CD4-positive, alpha-beta T cell treated with Interleukin-12 subunit alpha and Interleukin-12 subunit beta, for 1 hour (primary cell): ENCODE results near the gene SNTG2.
"Not testable (repeated sequence)": the region's sequence is repeated elsewhere in the genome, so short reads cannot be mapped to it uniquely, and the experiment has no call there.

Experiments
- DNase-seq: peaks from one replicate; pipeline ENCODE4 v3.0.0-alpha.2; 2020

The SNTG2 gene

GRCh38 chr2:1340141-1340512 is 389.5 kb downstream of the SNTG2 start:
- DNase-seq = no peak

- DNase-seq = no peak
Measured at GRCh38 chr2:1341404-1342120, 390.9 kb downstream of the SNTG2 start.

- DNase-seq = no peak
Measured at GRCh38 chr2:1348789-1349188, 398.1 kb downstream of the SNTG2 start.

GRCh38 chr2:1350111-1350510 is 399.5 kb downstream of the SNTG2 start:
- no peak for DNase-seq

- DNase-seq = no peak
Measured at GRCh38 chr2:1353124-1353523, 402.5 kb downstream of the SNTG2 start.

GRCh38 chr2:1353543-1353942 is 402.9 kb downstream of the SNTG2 start:
- no peak for DNase-seq

GRCh38 chr2:1360144-1360543 is 409.5 kb downstream of the SNTG2 start:
- DNase-seq = no peak

GRCh38 chr2:1360557-1361250 is 410.1 kb downstream of the SNTG2 start:
- no peak for DNase-seq

- no peak for DNase-seq
Measured at GRCh38 chr2:1363367-1363766, 412.7 kb downstream of the SNTG2 start.

- no peak for DNase-seq
Measured at GRCh38 chr2:1366546-1367134, 416.0 kb downstream of the SNTG2 start.

- DNase-seq = no peak
Measured at GRCh38 chr2:1367601-1368000, 417.0 kb downstream of the SNTG2 start.

GRCh38 chr2:1369905-1370304 is 419.3 kb downstream of the SNTG2 start:
- no peak for DNase-seq

GRCh38 chr2:1370461-1370860 is 419.8 kb downstream of the SNTG2 start:
- DNase-seq = no peak

GRCh38 chr2:1371082-1371481 is 420.4 kb downstream of the SNTG2 start:
- DNase-seq = no peak

- DNase-seq = no peak
Measured at GRCh38 chr2:1373830-1374229, 423.2 kb downstream of the SNTG2 start.

- no peak for DNase-seq
Measured at GRCh38 chr2:1374287-1374686, 423.6 kb downstream of the SNTG2 start.

- DNase-seq = no peak
Measured at GRCh38 chr2:1375794-1376193, 425.1 kb downstream of the SNTG2 start.

GRCh38 chr2:1377473-1377872 is 426.8 kb downstream of the SNTG2 start:
- no peak for DNase-seq

- DNase-seq = no peak
Measured at GRCh38 chr2:1378456-1379150, 428.0 kb downstream of the SNTG2 start.

- no peak for DNase-seq
Measured at GRCh38 chr2:1381644-1382043, 431.0 kb downstream of the SNTG2 start.

- DNase-seq = not testable (repeated sequence)
Measured at GRCh38 chr2:1387954-1388725, 437.5 kb downstream of the SNTG2 start.

- DNase-seq = not testable (repeated sequence)
Measured at GRCh38 chr2:1390118-1390517, 439.5 kb downstream of the SNTG2 start.

GRCh38 chr2:1393321-1393720 is 442.7 kb downstream of the SNTG2 start:
- DNase-seq = no peak
